AG04449 (cell line): ENCODE data around the gene GULP1.

Experiments
- CTCF ChIA-PET: fragments of 350-600 bp; formaldehyde crosslinking; extraction: SDS; loops from one replicate; lab custom pipeline; 2021; ENCODE audit warnings: antibody characterized with exemption; lab: Yijun Ruan, JAX
- POLR2A ChIA-PET: fragments of 400-600, 350-600 bp; formaldehyde crosslinking; extraction: SDS; loops from one replicate; lab custom pipeline; 2020; ENCODE audit warnings: antibody characterized with exemption, inconsistent platforms; lab: Yijun Ruan, JAX
- DNase-seq: peaks from one replicate; pipeline ENCODE4 v3.0.0-alpha.2; 2010; ENCODE audit warnings: low read depth, low spot score
- H3K4me3 ChIP-seq: 2 replicates; pipeline ENCODE4 v1.5.1; 2011; ENCODE audit warnings: low read depth, mild to moderate bottlenecking, control low read depth, low read length
- CTCF ChIP-seq: IDR thresholded peaks from one replicate; pipeline ENCODE4 v1.5.1; 2011; ENCODE audit warnings: mild to moderate bottlenecking, moderate library complexity, low read length, control low read depth, inconsistent platforms; ENCODE audit not compliant: insufficient read depth; ENCODE audit errors: missing control alignments

GULP1 gene

GRCh38 chr2:188306271-188306670, 14.6 kb downstream of the GULP1 start:
- TF ChIP-seq CTCF = no peak
- ChIA-PET CTCF (no interaction called here), POLR2A (no interaction called here)
- no peak overlapping the region for H3K4me3 ChIP-seq
- no peak for DNase-seq

GRCh38 chr2:188307850-188308283, 16.2 kb downstream of the GULP1 start:
- H3K4me3 ChIP-seq = no peak overlapping the region
- TF ChIP-seq CTCF = no peak
- ChIA-PET CTCF (interaction anchor here (1.1 to 3.9 kb wide), 2 partner anchors 16 to 21 kb away, joined by 3 to 15 read pairs; partner anchors contain the start of gene GULP1), POLR2A (interaction anchor here (0.7 kb wide), 1 partner anchor 189 kb away, joined by 3 read pairs; no protein-coding TSS in a partner anchor)
- DNase-seq = no peak

- ChIA-PET POLR2A (interaction anchor here (0.7 kb wide), 1 partner anchor 188 kb away, joined by 3 read pairs; no protein-coding TSS in a partner anchor), CTCF (interaction anchor here (1.1 to 3.9 kb wide), 3 partner anchors 11 to 20 kb away, joined by 3 to 15 read pairs (median 3); partner anchors contain the start of gene GULP1)
- TF ChIP-seq CTCF = no peak
- no peak for DNase-seq
- no peak overlapping the region for H3K4me3 ChIP-seq
These were observed 16.8 kb downstream of the GULP1 start for GRCh38 chr2:188308483-188308882.

GRCh38 chr2:188309364-188309763, 17.7 kb downstream of the GULP1 start:
- ChIA-PET CTCF (interaction anchor here (1.1 to 3.9 kb wide), 3 partner anchors 10 to 17 kb away, joined by 3 to 15 read pairs (median 5); partner anchors contain the start of gene GULP1), POLR2A (no interaction called here)
- TF ChIP-seq CTCF = no peak
- no peak overlapping the region for H3K4me3 ChIP-seq
- no peak for DNase-seq

GRCh38 chr2:188314314-188315054, 22.8 kb downstream of the GULP1 start:
- CTCF ChIA-PET = interaction anchor here (0.7 kb wide), 1 partner anchor 10 kb away, joined by 3 read pairs; no protein-coding TSS in a partner anchor
- POLR2A ChIA-PET = no interaction called here
- no peak overlapping the region for H3K4me3 ChIP-seq
- TF ChIP-seq CTCF = no peak
- no peak for DNase-seq

GRCh38 chr2:188315750-188316149, 24.1 kb downstream of the GULP1 start:
- no peak for TF ChIP-seq CTCF
- ChIA-PET POLR2A (no interaction called here), CTCF (no interaction called here)
- no peak for DNase-seq
- H3K4me3 ChIP-seq = no peak overlapping the region
